Measurements from ENCODE around the gene ZSWIM2.
"Not testable (repeated sequence)": the region's sequence is repeated elsewhere in the genome, so short reads cannot be mapped to it uniquely, and the experiment has no call there.

Gene ZSWIM2

GRCh38 chr2:186842373-186842772, 6.6 kb downstream of the ZSWIM2 start:
- H3K27ac ChIP-seq, result no peak overlapping the region
- no peak for TF ChIP-seq ZFX (IDR thresholded peaks at IDR 0.05)
- TF ChIP-seq, protein P1, sequence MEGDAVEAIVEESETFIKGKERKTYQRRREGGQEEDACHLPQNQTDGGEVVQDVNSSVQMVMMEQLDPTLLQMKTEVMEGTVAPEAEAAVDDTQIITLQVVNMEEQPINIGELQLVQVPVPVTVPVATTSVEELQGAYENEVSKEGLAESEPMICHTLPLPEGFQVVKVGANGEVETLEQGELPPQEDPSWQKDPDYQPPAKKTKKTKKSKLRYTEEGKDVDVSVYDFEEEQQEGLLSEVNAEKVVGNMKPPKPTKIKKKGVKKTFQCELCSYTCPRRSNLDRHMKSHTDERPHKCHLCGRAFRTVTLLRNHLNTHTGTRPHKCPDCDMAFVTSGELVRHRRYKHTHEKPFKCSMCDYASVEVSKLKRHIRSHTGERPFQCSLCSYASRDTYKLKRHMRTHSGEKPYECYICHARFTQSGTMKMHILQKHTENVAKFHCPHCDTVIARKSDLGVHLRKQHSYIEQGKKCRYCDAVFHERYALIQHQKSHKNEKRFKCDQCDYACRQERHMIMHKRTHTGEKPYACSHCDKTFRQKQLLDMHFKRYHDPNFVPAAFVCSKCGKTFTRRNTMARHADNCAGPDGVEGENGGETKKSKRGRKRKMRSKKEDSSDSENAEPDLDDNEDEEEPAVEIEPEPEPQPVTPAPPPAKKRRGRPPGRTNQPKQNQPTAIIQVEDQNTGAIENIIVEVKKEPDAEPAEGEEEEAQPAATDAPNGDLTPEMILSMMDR (conservative IDR thresholded peaks at IDR 0.05), result no peak

GRCh38 chr2:186841940-186842339, 7.0 kb downstream of the ZSWIM2 start:
- TF ChIP-seq, protein P1 (conservative IDR thresholded peaks at IDR 0.05), result no peak
- TF ChIP-seq ZFX (IDR thresholded peaks at IDR 0.05), result no peak
- H3K27ac ChIP-seq, result no peak overlapping the region

- no peak overlapping the region for H3K27ac ChIP-seq
- no peak for TF ChIP-seq ZFX (IDR thresholded peaks at IDR 0.05)
- TF ChIP-seq, protein P1 (conservative IDR thresholded peaks at IDR 0.05), result no peak
Measured at GRCh38 chr2:186835628-186836027, 13.3 kb downstream of the ZSWIM2 start.

- TF ChIP-seq, protein P1 (conservative IDR thresholded peaks at IDR 0.05), result no peak
- no peak for TF ChIP-seq ZFX (IDR thresholded peaks at IDR 0.05)
Measured at GRCh38 chr2:186827862-186828492, 21.0 kb downstream of the ZSWIM2 start.

GRCh38 chr2:186827411-186827810, 21.6 kb downstream of the ZSWIM2 start:
- TF ChIP-seq ZFX (IDR thresholded peaks at IDR 0.05), result no peak
- TF ChIP-seq, protein P1 (conservative IDR thresholded peaks at IDR 0.05), result no peak
- H3K27ac ChIP-seq, result no peak overlapping the region

More at GRCh38 chr2:186827862-186828492, 21.0 kb downstream of the ZSWIM2 start:
- no peak overlapping the region for H3K27ac ChIP-seq

DNA sequence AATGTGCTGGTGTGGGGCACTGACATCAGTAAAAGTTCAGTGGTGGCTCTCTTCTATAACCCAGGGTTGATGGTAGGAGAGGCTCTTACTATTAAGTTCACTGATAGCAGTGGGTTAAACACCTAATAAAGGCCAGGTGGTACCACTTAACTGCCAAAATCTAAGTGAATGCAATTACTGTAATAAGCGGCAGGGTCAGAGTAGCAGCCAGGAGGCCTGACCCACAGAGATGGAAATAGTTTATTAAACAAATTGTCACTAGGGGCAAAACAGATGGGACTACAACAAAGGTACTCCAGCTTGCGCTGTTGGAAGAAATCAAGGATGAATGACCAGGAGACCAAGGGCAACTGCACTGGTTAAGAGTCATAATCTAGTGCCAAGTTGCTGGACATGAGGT, 26.6 kb downstream of the ZSWIM2 start:
- no peak overlapping the region for H3K27ac ChIP-seq
- TF ChIP-seq, protein P1 (conservative IDR thresholded peaks at IDR 0.05), result no peak
- no peak for TF ChIP-seq ZFX (IDR thresholded peaks at IDR 0.05)

GRCh38 chr2:186820303-186820702, 28.7 kb downstream of the ZSWIM2 start:
- no peak overlapping the region for H3K27ac ChIP-seq
- TF ChIP-seq, protein P1 (conservative IDR thresholded peaks at IDR 0.05), result no peak
- no peak for TF ChIP-seq ZFX (IDR thresholded peaks at IDR 0.05)

DNA sequence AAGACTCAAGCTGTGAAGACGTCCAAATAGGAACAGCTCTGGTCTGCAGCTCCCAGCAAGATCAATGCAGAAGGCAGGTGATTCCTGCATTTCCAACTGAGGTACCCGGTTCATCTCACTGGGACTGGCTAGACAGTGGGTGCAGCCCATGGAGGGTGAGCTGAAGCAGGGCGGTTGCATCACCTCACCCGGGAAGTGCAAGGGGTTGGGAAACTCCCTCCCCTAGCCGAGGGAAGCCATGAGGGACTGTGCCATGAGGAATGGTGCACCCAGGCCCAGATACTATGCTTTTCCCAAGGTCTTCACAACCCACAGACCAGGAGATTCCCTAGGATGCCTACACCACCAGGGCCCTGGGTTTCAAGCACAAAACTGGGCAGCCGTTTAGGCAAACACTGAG, 37.2 kb downstream of the ZSWIM2 start:
- not testable (repeated sequence) for H3K27ac ChIP-seq

Measured in C4-2B (cell line).